Activated B cell treated with CpG ODN at 0.5 μM for 24 hours (primary cell): Measurements from ENCODE around the gene TADA1. TPM values are rescaled to one million over a fixed set of nuclear protein-coding genes. Genes with fewer than 3 reads are reported as not detected.

Experiments
- ATAC-seq: fragments of 200-7000 bp; cut with Tn5 transposase; one replicate; pipeline ENCODE4 v1.10.0; 2021; ENCODE audit warnings: low read depth, mild to moderate bottlenecking, moderate library complexity
- CTCF ChIA-PET: fragments of 350-600 bp; sonication (Branson Sonifier 250); formaldehyde crosslinking; loops from one replicate; lab custom pipeline; 2021; ENCODE audit warnings: antibody characterized with exemption; lab: Charles Lee
- POLR2A ChIA-PET: fragments of 350-600 bp; sonication (Branson Sonifier 250); formaldehyde crosslinking; loops from one replicate; lab custom pipeline; 2021; ENCODE audit warnings: antibody characterized with exemption; lab: Charles Lee
- DNase-seq: peaks from one replicate; pipeline ENCODE4 v3.0.0; 2022
- H3K27ac Mint-ChIP-seq: one replicate; pipeline ENCODE4 v1.8.0; 2020; ENCODE audit warnings: mixed read lengths
- H3K27me3 Mint-ChIP-seq: one replicate; pipeline ENCODE4 v1.8.0; 2021; ENCODE audit warnings: mixed read lengths
- H3K36me3 Mint-ChIP-seq: one replicate; pipeline ENCODE4 v1.8.0; 2021; ENCODE audit warnings: low read depth, mixed read lengths
- H3K4me1 Mint-ChIP-seq: one replicate; pipeline ENCODE4 v1.8.0; 2021; ENCODE audit warnings: mixed read lengths
- H3K4me3 Mint-ChIP-seq: one replicate; pipeline ENCODE4 v1.8.0; 2020; ENCODE audit warnings: mild to moderate bottlenecking, mixed read lengths
- H3K9me3 Mint-ChIP-seq: one replicate; pipeline ENCODE4 v1.8.0; 2020; ENCODE audit warnings: mixed read lengths
- CTCF ChIP-seq: fragments of 200-600 bp; IDR thresholded peaks from one replicate; pipeline ENCODE4 v1.8.0; 2022; ENCODE audit warnings: antibody characterized with exemption, mild to moderate bottlenecking
- intact Hi-C: fragments of 100-400 bp; cut with micrococcal nuclease; formaldehyde crosslinking; loops from one replicate; pipeline ENCODE4 v1.15.1; 2024
- total RNA-seq: library from RNA; stranded (reverse); gene quantifications from 2 replicates; pipeline ENCODE4 v1.2.3, GENCODE V29; 2022

The TADA1 gene
- total RNA-seq, 1 donor from 2014 or later: 15.3 TPM

DNA sequence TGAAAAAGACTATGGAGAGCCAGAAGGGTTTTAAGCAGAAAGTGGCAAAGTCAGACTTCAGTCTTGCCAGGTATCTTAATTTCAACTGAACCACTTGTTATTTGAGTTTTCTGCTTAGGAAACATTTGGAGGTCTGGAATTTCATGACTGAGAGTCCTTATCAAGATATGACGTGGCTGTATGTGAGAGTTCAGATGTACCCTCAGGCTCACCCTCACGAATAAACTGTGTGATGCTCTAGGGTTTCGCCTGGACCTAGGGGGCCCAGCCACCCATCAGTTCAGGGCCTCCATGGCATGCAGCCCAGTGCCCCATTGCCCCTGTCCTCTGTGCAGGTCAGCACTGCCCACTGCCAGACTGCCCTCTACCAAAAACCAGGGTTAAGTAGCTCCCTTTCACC, 30.6 kb upstream of the TADA1 start:
- H3K9me3 Mint-ChIP-seq: peaks cover 4% of the 10 kb centered on the region
- no peak overlapping the region for H3K27ac Mint-ChIP-seq
- peaks cover 23% of the 10 kb centered on the region for H3K4me1 Mint-ChIP-seq
- TF ChIP-seq CTCF: no peak
- intact Hi-C loops: no loop called here
- no peak overlapping the region for H3K4me3 Mint-ChIP-seq
- H3K36me3 Mint-ChIP-seq: no peaks in the 10 kb centered on the region
- ATAC-seq (no peak), DNase-seq (no peak)
- no peaks in the 10 kb centered on the region for H3K27me3 Mint-ChIP-seq
- CTCF ChIA-PET: interaction anchor here (1.6 to 14.5 kb wide), 2 partner anchors 69 to 151 kb away, joined by 3 to 700 read pairs; partner anchors contain the start of gene ILDR2
- POLR2A ChIA-PET: no interaction called here

GRCh38 chr1:166905900-166906299, 29.8 kb upstream of the TADA1 start:
- H3K4me1 Mint-ChIP-seq: peaks cover 26% of the 10 kb centered on the region
- H3K27me3 Mint-ChIP-seq: no peaks in the 10 kb centered on the region
- DNase-seq: no peak
- no peaks in the 10 kb centered on the region for H3K9me3 Mint-ChIP-seq
- CTCF ChIA-PET: interaction anchor here (1.6 to 14.5 kb wide), 2 partner anchors 70 to 152 kb away, joined by 3 to 700 read pairs; partner anchors contain the start of gene ILDR2
- intact Hi-C loops: no loop called here
- no peak overlapping the region for H3K27ac Mint-ChIP-seq
- H3K36me3 Mint-ChIP-seq: no peaks in the 10 kb centered on the region
- TF ChIP-seq CTCF: no peak
- no peak for ATAC-seq
- POLR2A ChIA-PET: no interaction called here
- H3K4me3 Mint-ChIP-seq: no peak overlapping the region

DNA sequence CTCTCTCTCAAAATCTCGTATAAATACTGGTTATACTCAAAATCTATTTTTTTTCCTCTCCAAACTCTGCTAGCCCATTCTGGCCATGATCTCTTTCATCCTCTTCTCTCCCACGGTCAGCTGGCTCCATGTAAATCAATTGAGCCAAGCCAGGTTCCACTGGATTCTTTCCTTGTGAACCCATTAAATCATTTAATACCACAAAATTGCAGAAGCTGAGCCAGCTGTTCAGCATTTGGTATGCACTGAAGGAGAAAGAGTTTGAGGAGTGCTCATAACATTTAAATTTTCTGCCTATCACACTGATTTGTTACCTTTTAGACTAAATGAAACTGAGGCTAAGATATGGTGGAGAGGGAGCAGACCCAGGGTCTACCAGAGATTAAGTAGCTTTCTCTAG, 29.1 kb upstream of the TADA1 start:
- no peak for DNase-seq
- H3K27me3 Mint-ChIP-seq: no peaks in the 10 kb centered on the region
- H3K9me3 Mint-ChIP-seq: no peaks in the 10 kb centered on the region
- no peaks in the 10 kb centered on the region for H3K36me3 Mint-ChIP-seq
- H3K4me1 Mint-ChIP-seq: peaks cover 26% of the 10 kb centered on the region
- TF ChIP-seq CTCF: no peak
- CTCF ChIA-PET: interaction anchor here (14.5 kb wide), 1 partner anchor 153 kb away, joined by 700 read pairs; no protein-coding TSS in a partner anchor
- intact Hi-C loops: no loop called here
- no peak overlapping the region for H3K27ac Mint-ChIP-seq
- POLR2A ChIA-PET: no interaction called here
- H3K4me3 Mint-ChIP-seq: no peak overlapping the region
- ATAC-seq: no peak

GRCh38 chr1:166903232-166903631, 27.2 kb upstream of the TADA1 start:
- Mint-ChIP-seq H3K36me3 (no peaks in the 10 kb centered on the region), H3K4me1 (peaks cover 26% of the 10 kb centered on the region), H3K27me3 (peaks cover 4% of the 10 kb centered on the region), H3K27ac (no peak overlapping the region), H3K4me3 (no peak overlapping the region), H3K9me3 (no peaks in the 10 kb centered on the region)
- intact Hi-C loops: no loop called here
- CTCF ChIA-PET: interaction anchor here (14.5 kb wide), 1 partner anchor 155 kb away, joined by 700 read pairs; no protein-coding TSS in a partner anchor
- DNase-seq (no peak), ATAC-seq (no peak)
- POLR2A ChIA-PET: interaction anchor here (0.6 kb wide), 1 partner anchor 81 kb away, joined by 3 read pairs; no protein-coding TSS in a partner anchor
- TF ChIP-seq CTCF: no peak

DNA sequence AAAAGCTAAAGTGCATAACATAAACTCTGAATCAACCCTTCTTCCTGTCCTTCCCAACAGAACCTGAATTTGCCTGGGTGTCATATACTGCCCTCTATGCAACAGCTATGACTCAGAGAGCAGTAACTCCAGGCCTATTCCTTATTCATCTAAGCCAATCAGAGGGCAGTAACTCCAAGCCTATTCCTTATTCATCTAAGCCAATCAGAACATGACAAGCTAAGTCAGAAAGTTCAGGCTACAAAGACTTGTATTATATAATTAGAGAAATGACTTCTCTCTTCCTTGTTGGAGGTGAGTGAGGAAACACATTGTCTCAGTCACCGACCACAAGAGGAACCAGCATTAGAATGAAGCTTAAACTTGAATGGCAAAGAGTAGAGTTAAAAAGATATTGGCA, 26.2 kb upstream of the TADA1 start:
- ChIA-PET POLR2A (interaction anchor here (0.6 to 1.0 kb wide), 2 partner anchors 23 to 63 kb away, joined by 3 read pairs; partner anchors contain the start of gene POGK), CTCF (interaction anchor here (1.1 to 1.2 kb wide), 2 partner anchors 8 to 157 kb away, joined by 3 to 5 read pairs; no protein-coding TSS in a partner anchor)
- no peak overlapping the region for H3K27ac Mint-ChIP-seq
- H3K36me3 Mint-ChIP-seq: no peaks in the 10 kb centered on the region
- no peak for ATAC-seq
- H3K9me3 Mint-ChIP-seq: peaks cover 2% of the 10 kb centered on the region
- TF ChIP-seq CTCF: no peak
- H3K27me3 Mint-ChIP-seq: peaks cover 9% of the 10 kb centered on the region
- DNase-seq: no peak
- intact Hi-C loops: no loop called here
- no peak overlapping the region for H3K4me3 Mint-ChIP-seq
- peaks cover 20% of the 10 kb centered on the region for H3K4me1 Mint-ChIP-seq
